Measurements from ENCODE around the gene PRIMPOL. TPM values are rescaled to one million over a fixed set of nuclear protein-coding genes. Genes with fewer than 3 reads are reported as not detected.

The PRIMPOL gene
- total and polyA plus RNA-seq, 9 of the 15 experiments (the other 6 are each of a cell fraction or from before 2014, with no cell fraction given), result 11.0 to 32.0 (median 16.1) TPM

GRCh38 chr4:184731056-184731455 lies 81.5 kb downstream of the PRIMPOL start:
- no peak overlapping the region for H3K9ac ChIP-seq (ENCODE audit: insufficient read depth in 1 of 2, low read depth in 2 of 2, low read length in 2 of 2)
- H3K4me1 ChIP-seq (replicated peaks in 1 of 2; ENCODE audit: control insufficient read depth in 2 of 2, insufficient read depth in 2 of 2, low read length in 2 of 2), result peaks cover 0 to 8% of the 10 kb centered on the region in 2 experiments; a peak in 1 of 5 replicates
- DNase-seq (ENCODE audit: extremely low read depth in 1 of 4, low spot score in 3 of 4) (no peak), ATAC-seq (no peak), FAIRE-seq (no peak)
- POLR2A ChIA-PET, result interaction anchor here (1.6 kb wide), 1 partner anchor 9 kb away, joined by 4 read pairs; no protein-coding TSS in a partner anchor
- peaks cover 55% of the 10 kb centered on the region for H3K79me2 ChIP-seq (ENCODE audit: control insufficient read depth, insufficient read depth, low read length)
- no peak overlapping the region for H3K27ac ChIP-seq (ENCODE audit: extremely low read depth, low read depth, low read length)
- CTCF ChIA-PET (ENCODE audit: low intra/inter-chr PET ratio), result no interaction called here
- no peak overlapping the region for H3K4me2 ChIP-seq (ENCODE audit: insufficient read depth, low read length)
- H3K9me1 ChIP-seq (ENCODE audit: control insufficient read depth, insufficient read depth, low read length), result no peaks in the 10 kb centered on the region
- H2AFZ ChIP-seq (ENCODE audit: low read depth, low read length), result no peak overlapping the region
- no TSS peak for BruUV-seq (replicated peaks)
- no peaks in the 10 kb centered on the region for H4K20me1 ChIP-seq (replicated peaks; ENCODE audit: control insufficient read depth, insufficient read depth, low read length)
- in situ Hi-C loops (cut with MboI), result no loop called here
- H3K36me3 ChIP-seq (ENCODE audit: control insufficient read depth, insufficient read depth, low read length), result peaks cover 59% of the 10 kb centered on the region
- intact Hi-C loops (cut with micrococcal nuclease), result loop anchor here (10.0 kb wide), 1 partner anchor 466 kb away; no protein-coding TSS in a partner anchor
- no peaks in the 10 kb centered on the region for H3K9me3 ChIP-seq (replicated peaks; ENCODE audit: control insufficient read depth, insufficient read depth, low read depth, low read length)
- H3K4me3 ChIP-seq, result no peak overlapping the region
- H3K27me3 ChIP-seq (ENCODE audit: control insufficient read depth in 2 of 2, insufficient read depth in 2 of 2, low read length in 2 of 2), result no peaks in the 10 kb centered on the region
- 82% methylated on average over 6 of the region's 6 CpGs for WGBS (ENCODE audit: insufficient coverage, low coverage, missing lambda C conversion rate)
- TF ChIP-seq CAMTA2 (CRISPR knock-in tag; conservative IDR thresholded peaks at IDR 0.05), result no peak
- TF ChIP-seq MECOM (CRISPR knock-in tag; IDR thresholded peaks at IDR 0.05), result no peak
- TF ChIP-seq ZNF655 (CRISPR knock-in tag; IDR thresholded peaks at IDR 0.05), result no peak
- no peak for TF ChIP-seq ZNF41 (CRISPR knock-in tag; conservative IDR thresholded peaks at IDR 0.05)
- TF ChIP-seq OTX1 (CRISPR knock-in tag; IDR thresholded peaks at IDR 0.05), result no peak
- TF ChIP-seq KAT8 (IDR thresholded peaks at IDR 0.05; ENCODE audit: low read depth), result no peak
- no peak for TF ChIP-seq ZNF639 (CRISPR knock-in tag; conservative IDR thresholded peaks at IDR 0.05 in 1 of 2, IDR thresholded peaks at IDR 0.05 in 1 of 2)
- no peak for TF ChIP-seq PBX2 (CRISPR knock-in tag; IDR thresholded peaks at IDR 0.05; ENCODE audit: low read depth)
- TF ChIP-seq PBX2 (tag; conservative IDR thresholded peaks at IDR 0.05; ENCODE audit: low read depth), result no peak
- no peak for TF ChIP-seq SAFB2 (IDR thresholded peaks at IDR 0.05; ENCODE audit: borderline replicate concordance, low read depth, low read length, severe bottlenecking)
- no peak for TF ChIP-seq NBN (IDR thresholded peaks at IDR 0.05; ENCODE audit: low read depth)
- TF ChIP-seq BHLHE40 (IDR thresholded peaks at IDR 0.05; ENCODE audit: low read length), result no peak
- no peak for TF ChIP-seq AFF4 (CRISPR knock-in tag; IDR thresholded peaks at IDR 0.05)
- no peak for TF ChIP-seq MTA3 (IDR thresholded peaks at IDR 0.05; ENCODE audit: borderline replicate concordance)

All from K562 (cell line).